Measurements from ENCODE around the gene IL17RE. TPM values are rescaled to one million over a fixed set of nuclear protein-coding genes. Genes with fewer than 3 reads are reported as not detected.
A peak's percentile ranks its signal among the peaks of the same experiment; 100 is the strongest.

The IL17RE gene
- total RNA-seq, 1 donor from 2014 or later, result 2.8 TPM

- no peak for DNase-seq (ENCODE audit: low read depth)
- H3K27me3 ChIP-seq (ENCODE audit: control insufficient read depth, insufficient read depth, low read length), result no peaks in the 10 kb centered on the region
These were observed 46.5 kb downstream of the IL17RE start for GRCh38 chr3:9949115-9949514.

GRCh38 chr3:9949626-9950025, 47.0 kb downstream of the IL17RE start:
- no peak for DNase-seq (ENCODE audit: low read depth)
- no peaks in the 10 kb centered on the region for H3K36me3 ChIP-seq (ENCODE audit: control insufficient read depth, insufficient read depth, low read length)
- no peak overlapping the region for H3K4me3 ChIP-seq (ENCODE audit: low read depth, low read length)
- TF ChIP-seq CTCF (IDR thresholded peaks at IDR 0.05; ENCODE audit: insufficient read depth, low read length, poor library complexity, severe bottlenecking), result no peak
- no peaks in the 10 kb centered on the region for H3K27me3 ChIP-seq (ENCODE audit: control insufficient read depth, insufficient read depth, low read length)

More at GRCh38 chr3:9949115-9949514, 46.5 kb downstream of the IL17RE start:
- Histone ChIP-seq H3K36me3 (ENCODE audit: control insufficient read depth, insufficient read depth, low read length) (no peaks in the 10 kb centered on the region), H3K4me3 (ENCODE audit: low read depth, low read length) (no peak overlapping the region)
- TF ChIP-seq CTCF (IDR thresholded peaks at IDR 0.05; ENCODE audit: insufficient read depth, low read length, poor library complexity, severe bottlenecking), result no peak

- no peak for TF ChIP-seq CTCF (IDR thresholded peaks at IDR 0.05; ENCODE audit: insufficient read depth, low read length, poor library complexity, severe bottlenecking)
These were observed 48.5 kb downstream of the IL17RE start for GRCh38 chr3:9951126-9951525.

GRCh38 chr3:9951598-9951961, 48.9 kb downstream of the IL17RE start:
- no peak for DNase-seq (ENCODE audit: low read depth)
- H3K36me3 ChIP-seq (ENCODE audit: control insufficient read depth, insufficient read depth, low read length), result no peaks in the 10 kb centered on the region
- H3K4me3 ChIP-seq (ENCODE audit: low read depth, low read length), result peak overlapping the region; percentile 64
- no peak for TF ChIP-seq CTCF (IDR thresholded peaks at IDR 0.05; ENCODE audit: insufficient read depth, low read length, poor library complexity, severe bottlenecking)
- no peaks in the 10 kb centered on the region for H3K27me3 ChIP-seq (ENCODE audit: control insufficient read depth, insufficient read depth, low read length)

More at GRCh38 chr3:9951126-9951525, 48.5 kb downstream of the IL17RE start:
- no peaks in the 10 kb centered on the region for H3K36me3 ChIP-seq (ENCODE audit: control insufficient read depth, insufficient read depth, low read length)
- H3K27me3 ChIP-seq (ENCODE audit: control insufficient read depth, insufficient read depth, low read length), result no peaks in the 10 kb centered on the region
- no peak overlapping the region for H3K4me3 ChIP-seq (ENCODE audit: low read depth, low read length)
- no peak for DNase-seq (ENCODE audit: low read depth)

- no peak for TF ChIP-seq CTCF (IDR thresholded peaks at IDR 0.05; ENCODE audit: insufficient read depth, low read length, poor library complexity, severe bottlenecking)
- Histone ChIP-seq H3K4me3 (ENCODE audit: low read depth, low read length) (peak within 1 kb of the TSS; percentile 64), H3K27me3 (ENCODE audit: control insufficient read depth, insufficient read depth, low read length) (no peaks in the 10 kb centered on the region), H3K36me3 (ENCODE audit: control insufficient read depth, insufficient read depth, low read length) (no peaks in the 10 kb centered on the region)
- DNase-seq (ENCODE audit: low read depth), result no peak
These were observed 49.5 kb downstream of the IL17RE start, which contains the start of gene PRRT3 for GRCh38 chr3:9951962-9952805. PRRT3 (minus strand) TSS chr3:9952408; CDS start chr3:9950115, 2,293 bp downstream.

Data from kidney epithelial cell (primary cell).